Transverse colon (tissue), 4 donors: ENCODE measurements around the gene RBM20. TPM values are rescaled to one million over a fixed set of nuclear protein-coding genes. Genes with fewer than 3 reads are reported as not detected.
A peak's percentile ranks its signal among the peaks of the same experiment; 100 is the strongest.
"Not testable (repeated sequence)": the region's sequence is repeated elsewhere in the genome, so short reads cannot be mapped to it uniquely, and the experiment has no call there.

Experiments used
- DNase-seq: peaks from one replicate; pipeline ENCODE4 v3.0.0-alpha.2; 2019
- H3K27ac ChIP-seq, 4 donors: fragments of 200-600 bp; sonication (generic); 2 replicates each; pipeline ENCODE4 v1.5.1; 2016 to 2018; ENCODE audit warnings: inconsistent platforms in 4 of 4
- H3K27me3 ChIP-seq: fragments of 200-600 bp; sonication (generic); 2 replicates; pipeline ENCODE4 v1.5.1; 2017; ENCODE audit warnings: inconsistent platforms
- H3K36me3 ChIP-seq, 4 donors: fragments of 200-600 bp; sonication (generic); 2 replicates each; pipeline ENCODE4 v1.5.1; 2017 to 2019; ENCODE audit warnings: inconsistent platforms in 4 of 4
- H3K4me1 ChIP-seq, 4 donors: fragments of 200-600 bp; sonication (generic); 2 replicates each; pipeline ENCODE4 v1.5.1; 2017 to 2020; ENCODE audit warnings: inconsistent platforms in 4 of 4
- H3K4me3 ChIP-seq, 4 donors: fragments of 200-600 bp; sonication (generic); 1 replicate in 1 of 4; 2 replicates in 3 of 4; pipeline versions ENCODE4 v1.5.1 to v1.6.1; 2017 to 2019; ENCODE audit warnings: inconsistent platforms in 4 of 4
- H3K9me3 ChIP-seq, 2 donors: fragments of 200-600 bp; sonication (generic); 2 replicates each; pipeline ENCODE4 v1.5.1; 2017 to 2019; ENCODE audit warnings: inconsistent platforms in 2 of 2
- EP300 ChIP-seq: sonication (generic); formaldehyde crosslinking; IDR thresholded peaks from one replicate; pipeline ENCODE4 v1.6.1; 2017; ENCODE audit warnings: antibody characterized with exemption, low read depth
- POLR2A ChIP-seq: fragments of 450-650 bp; IDR thresholded peaks from one replicate; pipeline ENCODE4 v1.6.1; 2016; ENCODE audit warnings: antibody characterized with exemption, mild to moderate bottlenecking, moderate library complexity
- POLR2AphosphoS5 ChIP-seq, 3 donors: sonication (generic); formaldehyde crosslinking; IDR thresholded peaks; one replicate each; pipeline ENCODE4 v1.6.1; 2016; ENCODE audit warnings: antibody characterized with exemption in 3 of 3
- WGBS, 2 donors: methylation state at CpG; one replicate each; pipeline ENCODE4 v1.1.5; 2018; ENCODE audit warnings: low coverage in 1 of 2; 5-methylcytosine and 5-hydroxymethylcytosine counted together
- in situ Hi-C, 4 donors: fragments of 200-750 bp; cut with MboI; loops; one replicate each; pipeline versions ENCODE4 v1.15.0 to v1.15.1; 2017; ENCODE audit warnings: low sequenced_read_pairs in 3 of 4, low pct_ligation_motif_present in 1 of 4, low pct_unique_long_range_greater_than_20kb in 1 of 4
- intact Hi-C: fragments of 100-400 bp; cut with DNase I; formaldehyde crosslinking; loops from one replicate; pipeline ENCODE4 v1.15.1; 2023; ENCODE audit warnings: low total_unique reads
- total RNA-seq, 4 donors: library from RNA; depleted of rRNA; stranded (reverse); fragments of >200 nt; gene quantifications; one replicate each; pipeline ENCODE4 v1.1.0, GENCODE V29; 2016
- TF ChIP-seq, protein P1 (sequence below), 5 experiments: fragments of 200-600 bp in 3 of 5; fragments of 450-650 bp in 2 of 5; sonication (generic) in 3 of 5; IDR thresholded peaks; 1 replicate in 2 of 5; 2 replicates in 3 of 5; pipeline ENCODE4 v1.5.1; 2016 to 2017; ENCODE audit warnings: antibody characterized with exemption in 5 of 5, inconsistent platforms in 3 of 5, mild to moderate bottlenecking in 2 of 5, moderate library complexity in 1 of 5

RBM20 gene
- total RNA-seq, 4 donors from 2014 or later: 1.2 to 10.5 (median 2.9) TPM

GRCh38 chr10:110659558-110659957, 15.4 kb downstream of the RBM20 start:
- TF ChIP-seq, protein P1, sequence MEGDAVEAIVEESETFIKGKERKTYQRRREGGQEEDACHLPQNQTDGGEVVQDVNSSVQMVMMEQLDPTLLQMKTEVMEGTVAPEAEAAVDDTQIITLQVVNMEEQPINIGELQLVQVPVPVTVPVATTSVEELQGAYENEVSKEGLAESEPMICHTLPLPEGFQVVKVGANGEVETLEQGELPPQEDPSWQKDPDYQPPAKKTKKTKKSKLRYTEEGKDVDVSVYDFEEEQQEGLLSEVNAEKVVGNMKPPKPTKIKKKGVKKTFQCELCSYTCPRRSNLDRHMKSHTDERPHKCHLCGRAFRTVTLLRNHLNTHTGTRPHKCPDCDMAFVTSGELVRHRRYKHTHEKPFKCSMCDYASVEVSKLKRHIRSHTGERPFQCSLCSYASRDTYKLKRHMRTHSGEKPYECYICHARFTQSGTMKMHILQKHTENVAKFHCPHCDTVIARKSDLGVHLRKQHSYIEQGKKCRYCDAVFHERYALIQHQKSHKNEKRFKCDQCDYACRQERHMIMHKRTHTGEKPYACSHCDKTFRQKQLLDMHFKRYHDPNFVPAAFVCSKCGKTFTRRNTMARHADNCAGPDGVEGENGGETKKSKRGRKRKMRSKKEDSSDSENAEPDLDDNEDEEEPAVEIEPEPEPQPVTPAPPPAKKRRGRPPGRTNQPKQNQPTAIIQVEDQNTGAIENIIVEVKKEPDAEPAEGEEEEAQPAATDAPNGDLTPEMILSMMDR (IDR thresholded peaks at IDR 0.05): no peak
- no peak for TF ChIP-seq EP300
- no peak for TF ChIP-seq POLR2A
- TF ChIP-seq POLR2AphosphoS5 (IDR thresholded peaks at IDR 0.05): no peak
- in situ Hi-C loops: no loop called here
- intact Hi-C loops: no loop called here
- WGBS, 2 donors: 63 to 86% methylated on average over 1 of the region's 1 CpG
- Histone ChIP-seq H3K27ac (no peak overlapping the region), H3K27me3 (peaks cover 6% of the 10 kb centered on the region), H3K9me3 (no peaks in the 10 kb centered on the region), H3K36me3 (no peaks in the 10 kb centered on the region), H3K4me3 (no peak overlapping the region), H3K4me1 (no peaks in the 10 kb centered on the region)
- no peak for DNase-seq

DNA sequence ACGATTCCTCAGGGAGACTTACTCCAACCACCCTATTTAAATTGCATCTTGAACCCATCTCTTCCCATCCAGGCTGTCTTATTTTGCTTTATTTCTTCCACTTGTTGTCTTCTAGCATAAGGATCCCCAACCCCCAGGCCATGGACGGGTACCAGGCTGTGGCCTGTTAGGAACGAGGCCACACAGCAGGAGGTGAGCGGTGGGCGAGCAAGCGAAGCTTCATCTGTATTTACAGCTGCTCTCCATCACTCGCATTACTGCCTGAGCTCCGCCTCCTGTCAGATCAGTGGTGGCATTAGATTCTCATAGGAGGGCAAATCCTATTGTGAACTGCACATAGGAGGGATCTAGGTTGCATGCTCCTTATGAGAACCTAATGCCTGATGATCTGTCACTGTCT, 16.2 kb downstream of the RBM20 start:
- 83 to 100% methylated on average over 1 to 8 of the region's 8 CpGs for WGBS, 2 donors
- H3K27me3 ChIP-seq, DNase-seq, H3K4me1 ChIP-seq, H3K9me3 ChIP-seq, in situ Hi-C loops, H3K36me3 ChIP-seq, H3K4me3 ChIP-seq, H3K27ac ChIP-seq, intact Hi-C loops: not testable (repeated sequence)

DNA sequence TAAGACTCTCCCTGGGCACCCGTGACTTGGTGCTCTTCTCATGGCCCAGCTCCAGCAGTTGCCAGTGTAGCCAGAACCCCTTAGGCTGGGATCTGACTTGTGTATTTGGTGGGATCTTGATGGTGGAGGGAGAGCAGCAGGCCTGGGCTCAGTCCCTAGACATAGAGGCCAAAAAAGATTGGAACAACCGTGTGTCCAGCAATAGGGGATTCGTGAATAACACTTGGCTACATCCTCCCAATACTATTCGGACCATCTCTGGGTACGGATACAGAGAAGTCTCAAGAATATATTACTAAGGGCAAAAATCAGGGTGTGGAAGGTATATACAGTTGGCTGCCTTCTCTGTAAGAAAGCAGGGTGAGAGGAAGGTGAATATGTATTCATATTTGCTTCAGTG, 17.2 kb downstream of the RBM20 start:
- Histone ChIP-seq H3K4me1 (no peaks in the 10 kb centered on the region), H3K9me3 (no peaks in the 10 kb centered on the region), H3K27me3 (peaks cover under 1% of the 10 kb centered on the region), H3K27ac (no peak overlapping the region), H3K4me3 (no peak overlapping the region), H3K36me3 (no peaks in the 10 kb centered on the region)
- intact Hi-C loops: no loop called here
- no peak for TF ChIP-seq POLR2A
- TF ChIP-seq POLR2AphosphoS5 (IDR thresholded peaks at IDR 0.05): no peak
- TF ChIP-seq, protein P1 (IDR thresholded peaks at IDR 0.05): no peak
- no peak for TF ChIP-seq EP300
- in situ Hi-C loops: no loop called here
- DNase-seq: no peak
- WGBS, 2 donors: 84 to 92% methylated on average over 5 of the region's 5 CpGs

DNA sequence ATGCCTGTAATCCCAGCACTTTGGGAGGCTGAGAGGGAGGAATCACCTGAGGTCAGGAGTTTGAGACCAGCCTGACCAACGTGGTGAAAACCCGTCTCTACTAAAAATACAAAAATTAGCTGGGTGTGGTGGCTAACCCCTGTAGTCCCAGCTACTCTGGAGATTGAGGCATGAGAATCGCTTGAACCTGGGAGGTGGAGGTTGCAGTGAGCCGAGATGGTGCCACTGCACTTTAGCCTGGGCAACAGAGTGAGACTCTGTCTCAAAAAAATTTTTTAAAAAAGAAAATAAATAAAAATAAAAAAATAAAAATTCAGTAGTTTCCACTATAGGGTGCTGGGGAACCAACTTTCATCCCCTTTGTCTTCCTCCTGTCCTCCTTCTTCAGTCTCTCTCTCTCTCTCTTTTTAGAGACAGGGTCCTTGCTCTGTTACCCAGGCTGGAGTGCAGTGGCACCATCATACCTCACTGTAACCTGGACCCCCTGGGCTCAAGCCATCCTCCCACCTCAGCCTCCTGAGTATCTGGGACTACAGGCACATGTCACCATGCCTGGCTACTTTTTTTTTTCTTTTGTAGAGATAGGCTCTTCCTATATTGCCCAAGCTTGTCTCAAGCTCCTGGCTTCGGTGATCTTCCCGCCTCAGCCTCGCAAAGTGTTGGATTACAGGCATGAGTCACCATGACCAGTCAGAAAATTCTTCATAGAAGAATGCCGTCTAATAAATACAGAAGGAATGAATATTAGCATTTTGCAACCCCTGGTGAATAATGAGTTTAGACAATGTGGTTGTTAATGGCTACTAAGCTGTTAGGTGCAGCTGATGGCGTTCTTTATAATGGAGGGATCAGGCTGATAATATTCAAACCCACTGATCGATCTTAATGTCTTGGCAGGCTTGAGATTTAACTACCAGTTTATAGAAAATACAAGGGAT, 20.6 kb downstream of the RBM20 start:
- Histone ChIP-seq H3K4me1 (no peaks in the 10 kb centered on the region), H3K27ac (peak overlapping the region in 2 of 4 donors; percentile 6 to 25), H3K27me3 (peaks cover 4% of the 10 kb centered on the region), H3K36me3 (no peaks in the 10 kb centered on the region), H3K9me3 (no peaks in the 10 kb centered on the region), H3K4me3 (no peak overlapping the region)
- TF ChIP-seq POLR2AphosphoS5 (IDR thresholded peaks at IDR 0.05): peak in 2 of 3 donors; percentile 21 to 44
- no peak for TF ChIP-seq POLR2A
- DNase-seq: peak; percentile 27
- intact Hi-C loops: no loop called here
- in situ Hi-C loops: no loop called here
- 75% methylated on average over 10 of the region's 10 CpGs for WGBS, 2 donors

- H3K9me3 ChIP-seq, H3K36me3 ChIP-seq, H3K27ac ChIP-seq, H3K4me3 ChIP-seq, in situ Hi-C loops, DNase-seq, intact Hi-C loops, H3K4me1 ChIP-seq: not testable (repeated sequence)
- peaks cover 16% of the 10 kb centered on the region for H3K27me3 ChIP-seq
- 68% methylated on average over 2 of the region's 2 CpGs; no CpG with 5 or more reads in 1 of the 2 donors for WGBS, 2 donors
Measured at GRCh38 chr10:110666259-110666658, 22.1 kb downstream of the RBM20 start.
